ENCODE data around the gene TESK1.

The TESK1 gene, protein sequence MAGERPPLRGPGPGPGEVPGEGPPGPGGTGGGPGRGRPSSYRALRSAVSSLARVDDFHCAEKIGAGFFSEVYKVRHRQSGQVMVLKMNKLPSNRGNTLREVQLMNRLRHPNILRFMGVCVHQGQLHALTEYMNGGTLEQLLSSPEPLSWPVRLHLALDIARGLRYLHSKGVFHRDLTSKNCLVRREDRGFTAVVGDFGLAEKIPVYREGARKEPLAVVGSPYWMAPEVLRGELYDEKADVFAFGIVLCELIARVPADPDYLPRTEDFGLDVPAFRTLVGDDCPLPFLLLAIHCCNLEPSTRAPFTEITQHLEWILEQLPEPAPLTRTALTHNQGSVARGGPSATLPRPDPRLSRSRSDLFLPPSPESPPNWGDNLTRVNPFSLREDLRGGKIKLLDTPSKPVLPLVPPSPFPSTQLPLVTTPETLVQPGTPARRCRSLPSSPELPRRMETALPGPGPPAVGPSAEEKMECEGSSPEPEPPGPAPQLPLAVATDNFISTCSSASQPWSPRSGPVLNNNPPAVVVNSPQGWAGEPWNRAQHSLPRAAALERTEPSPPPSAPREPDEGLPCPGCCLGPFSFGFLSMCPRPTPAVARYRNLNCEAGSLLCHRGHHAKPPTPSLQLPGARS

DNA sequence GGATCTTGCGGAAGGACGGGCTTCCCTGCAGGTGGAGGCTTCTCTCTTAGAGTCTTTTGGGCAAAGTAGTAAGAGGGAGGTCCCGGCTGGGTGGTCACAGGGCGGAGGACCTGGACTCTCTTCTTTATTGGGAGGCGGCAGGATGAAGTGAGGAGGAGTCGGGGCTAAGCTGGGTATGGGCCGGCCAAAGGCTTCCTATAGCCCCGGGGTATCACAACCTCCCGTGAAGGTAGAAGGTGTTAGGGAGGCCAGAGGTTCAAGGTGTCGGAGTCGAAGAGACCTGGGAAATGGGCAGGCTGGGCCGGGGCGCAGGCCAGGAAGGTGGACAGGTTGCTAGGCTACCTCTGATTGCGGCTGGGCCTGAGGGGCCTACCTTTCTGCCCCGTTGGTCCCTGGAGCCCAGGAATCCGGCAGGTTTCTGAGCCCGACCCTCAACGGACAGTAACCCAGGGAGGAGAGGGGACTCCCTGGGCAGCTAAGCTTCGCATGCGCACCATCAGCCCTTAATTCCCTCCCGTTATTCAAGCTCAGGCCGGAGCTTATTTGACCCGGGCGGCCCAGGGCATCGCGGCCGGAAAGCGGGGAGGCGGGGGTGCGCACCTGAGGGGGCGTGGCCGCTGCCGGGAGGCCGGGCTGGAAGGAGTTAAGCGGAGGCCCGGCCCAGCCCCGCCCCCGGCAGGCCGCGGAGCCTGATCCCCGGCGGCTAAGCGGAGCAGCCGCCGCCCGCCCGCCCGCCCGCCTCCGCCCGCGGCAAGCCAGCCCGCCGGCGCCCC lies at the start of gene TESK1:
Gene TESK1, plus strand, starts transcription at position 685 of the 773 bp plus-strand sequence. CDS start 358 bp downstream, outside the sequence.
- DNase-seq (ENCODE audit: extremely low read depth in 1 of 2, low read depth in 1 of 2), result peak; percentile 70 to 75

DNA sequence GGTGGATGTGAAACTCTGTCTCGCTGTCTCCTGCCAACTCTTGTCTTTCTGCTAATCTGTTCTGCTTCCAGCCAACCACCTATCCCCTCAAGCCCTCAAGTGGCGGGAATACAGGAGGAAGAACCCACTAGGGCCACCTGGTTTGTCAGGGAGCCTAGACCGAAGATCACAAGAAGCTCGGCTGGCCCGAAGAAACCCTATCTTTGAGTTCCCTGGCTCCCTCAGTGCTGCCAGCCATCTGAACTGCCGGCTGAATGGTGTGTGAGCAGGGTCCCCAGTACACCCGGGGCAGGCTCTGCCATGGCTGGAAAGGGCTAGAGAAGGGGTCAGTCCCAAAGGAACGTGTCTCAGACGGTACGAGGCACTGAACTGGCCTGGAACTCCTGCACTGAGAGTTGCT lies 49.2 kb upstream of the TESK1 start:
- DNase-seq (ENCODE audit: extremely low read depth in 1 of 2, low read depth in 1 of 2), result no peak

DNA sequence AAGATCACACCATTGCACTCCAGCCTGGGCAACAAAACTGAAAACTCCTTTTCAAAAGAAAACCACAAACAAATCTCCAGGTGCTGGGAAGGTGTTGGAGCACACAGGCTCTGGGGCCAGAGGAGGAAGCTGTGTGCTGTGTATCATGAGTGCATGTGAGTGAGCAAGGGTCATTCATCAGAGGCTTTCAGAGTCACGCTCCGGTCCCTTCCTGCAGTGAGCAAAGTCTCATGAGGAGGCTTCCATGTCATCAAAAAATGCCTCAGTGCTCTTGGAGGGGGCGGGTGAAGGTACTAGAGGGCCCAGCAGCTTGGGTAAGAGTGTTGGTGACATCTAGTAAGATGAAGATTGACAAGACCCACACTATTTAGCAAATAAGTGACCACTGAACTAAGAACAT lies 48.3 kb upstream of the TESK1 start:
- DNase-seq (ENCODE audit: extremely low read depth in 1 of 2, low read depth in 1 of 2), result no peak

DNA sequence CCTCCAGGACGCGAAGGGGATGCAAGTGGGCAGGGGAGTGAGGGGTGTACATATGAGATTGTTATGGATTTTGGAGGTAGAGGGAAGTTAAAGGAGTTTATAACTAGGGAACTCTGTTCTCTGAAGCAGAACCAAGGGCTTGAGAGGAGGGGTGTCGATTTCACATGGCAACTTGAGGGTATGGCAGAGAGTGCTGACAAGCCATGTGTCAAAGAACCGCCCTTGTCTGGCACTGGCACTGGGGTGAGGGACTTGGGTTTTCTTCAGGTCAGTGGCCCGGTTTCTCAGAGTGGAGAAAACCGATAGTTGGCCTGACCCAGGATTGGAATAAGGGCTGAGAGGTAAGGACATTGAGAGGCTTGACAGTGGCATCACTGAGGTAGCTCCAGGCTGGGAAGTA lies 47.7 kb upstream of the TESK1 start:
- no peak for DNase-seq (ENCODE audit: extremely low read depth in 1 of 2, low read depth in 1 of 2)

DNA sequence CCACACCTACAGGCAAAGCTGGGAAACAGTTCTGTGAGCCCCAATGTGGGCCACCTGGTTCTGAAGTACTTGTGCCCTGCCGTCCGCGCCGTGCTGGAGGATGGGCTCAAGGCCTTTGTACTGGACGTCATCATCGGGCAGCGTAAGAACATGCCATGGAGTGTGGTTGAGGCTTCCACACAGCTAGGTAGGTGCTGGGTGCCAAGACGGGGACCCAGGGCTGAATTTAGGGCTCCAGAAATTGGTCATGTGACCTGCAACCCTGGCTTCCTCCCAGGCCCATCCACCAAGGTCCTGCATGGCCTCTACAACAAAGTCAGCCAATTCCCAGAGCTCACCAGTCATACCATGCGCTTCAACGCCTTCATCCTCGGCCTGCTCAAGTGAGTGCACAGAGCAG lies 46.9 kb upstream of the TESK1 start:
- DNase-seq (ENCODE audit: extremely low read depth in 1 of 2, low read depth in 1 of 2), result no peak

DNA sequence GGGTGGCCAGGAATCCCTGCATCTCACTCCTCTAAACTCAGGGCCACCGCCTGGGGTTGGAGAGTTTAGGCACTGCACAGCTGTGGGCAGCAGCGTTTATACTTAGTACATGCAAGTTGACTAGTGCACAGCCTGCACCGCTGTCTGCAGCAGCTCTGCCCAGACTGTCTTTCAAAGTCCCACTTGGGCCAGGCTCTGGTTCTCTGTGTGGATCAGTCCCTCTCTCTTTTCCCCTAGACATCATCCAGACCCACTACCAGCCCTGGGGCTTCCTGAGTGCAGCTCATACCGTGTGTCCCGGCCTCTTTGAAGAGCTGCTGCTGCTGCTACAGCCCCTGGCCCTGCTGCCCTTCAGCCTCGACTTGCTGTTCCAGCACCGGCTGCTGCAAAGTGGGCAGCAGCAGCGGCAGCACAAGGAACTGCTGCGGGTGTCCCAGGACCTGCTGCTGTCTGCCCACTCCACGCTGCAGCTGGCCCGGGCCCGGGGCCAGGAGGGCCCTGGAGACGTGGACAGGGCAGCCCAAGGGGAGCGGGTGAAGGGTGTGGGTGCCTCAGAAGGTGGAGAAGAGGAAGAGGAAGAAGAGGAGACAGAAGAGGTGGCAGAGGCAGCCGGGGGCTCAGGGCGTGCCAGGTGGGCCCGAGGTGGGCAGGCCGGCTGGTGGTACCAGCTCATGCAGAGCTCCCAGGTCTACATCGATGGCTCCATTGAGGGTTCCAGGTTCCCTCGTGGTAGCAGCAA lies 45.1 kb upstream of the TESK1 start:
- DNase-seq (ENCODE audit: extremely low read depth in 1 of 2, low read depth in 1 of 2), result no peak

DNA sequence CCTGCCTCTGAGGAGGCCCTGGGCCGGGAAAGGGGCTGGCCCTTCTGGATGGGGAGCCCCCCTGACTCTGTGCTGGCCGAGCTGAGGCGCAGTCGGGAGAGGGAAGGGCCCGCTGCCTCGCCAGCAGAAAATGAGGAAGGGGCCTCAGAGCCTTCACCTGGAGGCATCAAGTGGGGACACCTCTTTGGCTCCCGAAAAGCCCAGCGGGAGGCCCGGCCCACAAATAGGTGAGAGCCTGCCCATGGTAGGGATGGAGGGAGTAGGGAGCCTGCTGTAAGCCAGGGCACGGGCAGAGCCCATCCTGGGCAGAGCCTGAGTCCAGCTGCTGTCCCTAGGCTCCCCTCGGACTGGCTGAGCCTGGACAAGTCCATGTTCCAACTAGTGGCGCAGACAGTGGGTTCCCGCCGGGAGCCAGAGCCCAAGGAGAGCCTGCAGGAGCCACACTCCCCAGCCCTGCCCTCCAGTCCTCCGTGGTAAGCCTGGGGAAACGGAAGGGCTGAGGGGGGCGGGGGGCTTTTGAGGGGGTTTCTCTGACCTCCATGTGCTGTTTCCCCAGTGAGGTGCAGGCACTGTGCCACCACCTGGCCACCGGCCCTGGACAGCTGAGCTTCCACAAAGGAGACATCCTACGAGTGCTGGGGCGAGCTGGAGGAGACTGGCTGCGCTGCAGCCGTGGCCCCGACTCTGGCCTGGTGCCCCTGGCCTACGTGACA lies 44.3 kb upstream of the TESK1 start:
- no peak for DNase-seq (ENCODE audit: extremely low read depth in 1 of 2, low read depth in 1 of 2)

DNA sequence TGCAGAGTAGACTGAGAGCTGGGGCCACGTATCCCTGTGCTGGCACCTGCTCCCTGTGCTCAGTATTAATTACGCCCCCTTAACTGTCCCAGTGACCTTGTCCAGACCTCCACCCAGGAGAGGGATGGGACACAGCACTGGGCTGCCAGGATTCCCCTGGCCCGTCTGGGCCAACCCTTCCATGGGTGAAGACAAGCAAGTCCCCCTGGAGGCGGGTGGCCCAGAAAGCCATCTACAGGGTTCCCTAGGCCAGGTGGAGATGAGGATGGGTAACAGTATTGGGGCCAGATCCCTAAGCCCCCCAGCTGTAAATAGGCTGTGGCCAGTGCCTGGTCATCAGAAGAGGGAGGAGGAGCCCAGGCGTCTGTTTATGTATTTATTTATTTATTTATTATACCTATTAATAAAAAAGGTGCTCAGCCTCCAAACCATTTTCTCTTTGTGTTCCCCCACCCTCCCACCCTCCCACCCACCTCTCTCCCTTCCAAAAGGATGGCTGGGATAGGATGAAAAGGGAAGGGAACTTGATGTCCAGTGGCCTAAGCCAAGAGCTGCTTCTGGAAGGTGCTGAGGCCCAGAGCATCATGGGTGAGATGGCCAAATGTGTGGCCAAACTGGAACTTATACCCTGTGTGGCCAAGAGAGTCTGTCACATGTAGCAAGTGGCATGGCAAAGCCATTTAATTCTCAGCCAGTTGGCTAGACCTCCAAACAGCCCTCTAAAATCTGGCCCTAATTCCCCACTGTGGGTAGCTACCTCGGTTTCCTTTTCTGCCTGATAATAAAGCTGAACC lies 43.4 kb upstream of the TESK1 start:
- DNase-seq (ENCODE audit: extremely low read depth in 1 of 2, low read depth in 1 of 2), result no peak

DNA sequence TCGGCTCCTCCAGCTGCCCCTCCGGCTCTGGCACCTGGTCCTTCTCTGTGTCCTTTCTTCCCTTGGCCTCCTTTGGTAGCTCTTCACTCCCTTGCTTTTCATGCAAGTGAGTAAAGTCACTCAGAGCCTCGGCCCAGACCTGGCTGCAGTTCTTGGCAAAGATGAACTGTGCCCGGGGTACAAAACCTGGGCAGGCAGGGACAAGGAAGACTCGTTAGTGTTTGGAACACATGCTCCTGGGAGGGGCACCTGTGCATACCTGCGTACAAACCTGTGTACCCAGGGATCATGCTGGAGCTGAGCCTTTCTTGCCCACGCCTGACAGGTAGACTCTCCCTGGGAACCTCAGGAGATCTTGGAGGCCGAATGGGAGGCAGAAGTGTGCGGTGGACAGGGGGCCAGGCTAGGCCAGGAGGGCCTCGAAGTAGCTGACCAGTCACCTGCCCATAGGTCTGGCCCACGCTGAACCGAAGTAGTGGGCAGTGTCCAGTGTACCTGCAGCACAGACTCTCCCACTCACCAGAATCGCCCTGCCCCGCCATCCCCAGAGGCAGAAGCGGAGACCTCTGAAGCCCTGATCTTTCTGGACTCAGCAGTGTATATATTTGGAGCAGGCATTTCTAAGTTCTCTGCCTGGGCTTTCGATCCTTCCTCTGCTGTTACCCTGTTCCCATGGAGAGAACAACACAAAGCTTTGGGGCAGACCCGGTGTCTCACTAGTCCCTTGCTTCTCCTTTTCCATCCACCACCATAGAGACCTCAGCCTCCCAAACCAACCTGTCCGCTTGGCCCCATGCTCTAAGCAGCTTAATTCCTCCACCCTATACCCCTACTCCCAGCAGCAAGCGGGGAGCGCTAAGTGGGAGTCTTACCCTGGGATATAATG lies 41.9 kb upstream of the TESK1 start:
- DNase-seq (ENCODE audit: extremely low read depth in 1 of 2, low read depth in 1 of 2), result no peak

DNA sequence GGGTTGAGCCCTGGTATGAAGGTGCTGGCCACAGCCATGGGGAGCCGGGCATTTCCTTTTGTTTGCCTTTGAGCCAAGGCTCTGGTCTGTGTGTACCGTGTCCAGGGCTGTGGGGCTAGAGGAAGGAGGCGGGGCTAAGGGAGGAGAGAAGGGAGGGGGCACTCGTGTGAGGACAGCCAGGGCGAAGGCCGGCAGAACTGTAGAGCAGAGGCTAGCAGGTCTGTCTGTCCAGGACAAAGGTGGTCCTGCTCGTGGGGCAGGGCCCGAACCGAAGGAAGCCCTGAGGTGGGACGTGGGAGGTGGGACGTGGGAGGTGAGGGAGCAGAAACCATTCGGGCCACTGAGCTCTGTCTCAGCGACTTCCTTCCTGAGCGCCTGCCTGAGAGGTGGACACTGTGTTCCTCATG lies 41.3 kb upstream of the TESK1 start:
- no peak for DNase-seq (ENCODE audit: extremely low read depth in 1 of 2, low read depth in 1 of 2)

DNA sequence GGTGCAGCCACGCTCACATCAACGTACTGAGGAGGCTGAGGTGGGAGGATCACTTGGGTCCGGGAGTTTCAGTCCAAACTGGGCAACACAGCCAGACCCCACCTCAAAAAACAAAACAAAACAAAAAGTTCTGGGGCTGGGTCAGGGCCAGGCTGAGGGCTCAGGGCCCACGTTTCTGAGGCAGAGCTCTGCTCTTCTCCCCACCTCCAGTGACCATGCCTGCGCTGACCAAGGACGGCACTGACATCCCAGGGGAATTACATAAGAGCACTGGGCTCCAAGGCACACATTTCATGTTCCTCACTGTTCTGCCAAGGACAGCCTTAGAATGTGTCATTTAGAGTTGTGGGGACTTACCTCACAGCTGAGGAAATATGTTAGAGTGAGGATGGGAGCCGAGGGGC lies 40.4 kb upstream of the TESK1 start:
- DNase-seq (ENCODE audit: extremely low read depth in 1 of 2, low read depth in 1 of 2), result no peak

DNA sequence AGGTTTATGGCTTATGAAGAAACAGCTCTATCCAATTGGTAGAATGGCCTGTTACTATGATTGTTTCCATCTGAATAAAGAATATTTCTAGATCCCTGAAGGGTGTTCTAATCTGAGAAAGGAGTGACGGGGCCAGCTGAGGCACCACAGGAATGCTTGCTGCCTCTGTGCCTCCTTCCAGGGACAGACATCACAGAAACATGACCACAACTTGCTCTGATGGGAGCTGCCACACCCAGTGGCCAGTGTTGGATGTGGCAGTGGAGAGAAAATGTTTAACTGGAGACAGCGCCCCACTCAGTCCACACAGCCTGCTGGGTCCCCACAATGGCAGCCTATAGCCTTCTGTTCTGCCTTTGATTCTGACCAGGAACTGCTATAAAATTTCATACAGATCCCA lies 38.6 kb upstream of the TESK1 start:
- DNase-seq (ENCODE audit: extremely low read depth in 1 of 2, low read depth in 1 of 2), result no peak

DNA sequence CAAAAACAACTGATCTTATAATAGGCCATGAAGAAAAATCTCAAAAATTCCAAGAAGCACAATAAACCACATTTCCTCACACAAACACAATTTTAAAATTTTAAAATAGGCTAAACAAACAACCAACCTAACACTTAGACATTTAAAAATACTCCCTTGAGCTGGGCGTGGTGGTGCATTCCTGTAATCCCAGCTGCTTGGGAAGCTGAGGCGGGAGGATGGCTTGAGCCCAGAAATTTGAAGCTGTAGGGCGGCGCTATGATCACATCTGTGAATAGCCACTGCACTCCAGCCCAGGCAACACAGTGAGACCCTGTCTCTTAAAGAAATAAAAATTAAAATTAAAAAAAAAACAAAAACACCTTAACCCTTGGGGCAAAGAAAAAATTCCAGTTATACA lies 36.9 kb upstream of the TESK1 start:
- DNase-seq (ENCODE audit: extremely low read depth in 1 of 2, low read depth in 1 of 2), result no peak

DNA sequence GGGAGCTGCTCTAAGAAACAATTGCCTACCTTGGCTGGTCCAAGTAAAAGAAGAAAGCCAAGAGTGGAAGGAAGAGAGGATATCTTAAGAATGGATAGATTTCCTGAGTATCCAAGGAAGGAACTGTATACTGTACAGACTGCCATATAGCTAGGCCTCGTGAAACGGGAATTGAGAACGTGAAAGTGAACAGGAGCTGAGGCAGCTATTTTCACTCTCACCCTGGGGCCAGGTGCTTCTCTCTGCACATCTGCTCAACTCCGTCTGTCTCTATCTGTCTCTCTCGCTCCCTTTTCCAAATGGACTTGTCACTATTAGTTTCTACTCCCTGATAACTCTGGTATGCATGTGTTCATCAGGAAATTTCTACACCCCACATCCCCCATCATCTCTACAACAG lies 35.9 kb upstream of the TESK1 start:
- DNase-seq (ENCODE audit: extremely low read depth in 1 of 2, low read depth in 1 of 2), result no peak

DNA sequence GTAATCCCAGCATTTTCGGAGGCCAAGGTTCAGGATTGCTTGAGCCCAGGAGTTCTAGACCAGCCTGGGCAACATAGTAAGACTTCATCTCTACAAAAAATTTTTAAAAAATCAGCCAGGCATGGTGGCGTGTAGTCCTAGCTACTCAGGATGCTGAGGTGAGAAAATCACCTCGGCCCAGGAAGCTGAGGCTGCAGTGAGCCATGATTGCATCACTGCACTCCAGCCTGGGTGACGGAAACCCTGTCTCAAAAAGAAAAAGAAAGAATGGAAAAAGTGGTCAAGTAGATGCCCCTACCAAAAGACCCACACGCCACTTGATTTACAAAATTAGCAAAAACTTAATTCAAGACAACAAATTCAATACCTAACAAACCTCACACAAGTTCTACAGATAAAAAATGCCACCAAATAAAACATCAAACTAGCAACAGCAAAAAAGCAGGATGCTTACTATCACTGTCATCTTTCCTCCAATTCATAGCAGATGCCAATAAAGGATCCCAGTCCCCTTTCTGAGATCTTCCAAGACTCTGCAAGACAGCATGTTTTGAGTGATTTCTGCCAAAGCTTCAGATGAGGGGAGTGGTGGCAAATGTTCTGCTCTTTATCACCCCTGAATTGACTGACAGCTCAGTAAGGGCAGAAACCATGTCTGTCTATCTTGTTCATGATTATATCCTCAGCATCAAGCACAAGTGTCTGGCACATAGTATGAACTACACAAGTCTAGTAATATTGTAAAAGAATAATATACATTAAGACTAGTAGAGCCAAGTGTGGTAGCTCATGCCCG lies 34.2 kb upstream of the TESK1 start:
- peak; percentile 33 to 57 for DNase-seq (ENCODE audit: extremely low read depth in 1 of 2, low read depth in 1 of 2)

DNA sequence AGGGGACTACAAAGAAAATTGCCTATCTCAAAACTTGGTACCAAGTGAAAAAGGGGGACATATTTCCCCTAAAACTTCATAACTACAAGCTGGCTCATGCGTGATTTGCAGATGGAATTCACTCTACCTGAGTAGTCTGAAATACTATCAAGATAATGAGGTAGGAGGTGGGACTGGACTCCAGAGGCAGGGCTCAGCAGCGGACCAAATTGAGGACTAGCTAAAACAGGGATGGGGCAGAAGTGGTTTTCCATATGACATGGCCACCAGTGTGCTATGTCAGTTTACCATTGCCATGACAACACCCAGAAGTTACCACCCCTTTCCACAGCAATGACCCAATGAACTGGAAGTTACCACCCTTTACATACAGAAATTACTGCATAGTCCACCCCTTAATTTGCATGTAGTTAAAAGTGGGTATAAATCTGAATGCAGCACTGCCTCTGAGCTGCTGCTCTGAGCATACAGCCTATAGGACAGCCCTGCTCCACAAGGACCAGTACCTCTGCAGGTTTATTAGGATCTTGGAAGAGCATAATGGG lies 30.4 kb upstream of the TESK1 start:
- no peak for DNase-seq (ENCODE audit: extremely low read depth in 1 of 2, low read depth in 1 of 2)

DNA sequence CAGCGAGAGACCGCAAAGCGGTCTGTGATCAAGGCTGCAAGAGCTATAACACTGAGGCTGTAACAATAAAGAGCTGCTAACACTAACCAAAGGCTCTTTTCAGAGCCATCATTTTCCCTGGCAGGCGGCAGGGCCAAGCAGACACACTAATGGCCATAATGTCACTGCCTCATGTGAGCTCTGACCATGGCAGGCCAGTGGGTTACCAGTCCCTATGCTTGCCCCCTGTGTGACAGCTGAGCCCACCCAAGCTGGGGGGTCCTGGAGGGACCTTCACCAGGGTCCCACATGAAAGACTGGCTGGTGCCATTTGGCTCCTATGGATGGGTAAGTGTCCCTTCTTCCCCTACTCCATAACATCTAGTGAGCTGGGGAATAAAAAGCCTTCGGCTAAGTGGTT lies 29.6 kb upstream of the TESK1 start:
- DNase-seq (ENCODE audit: extremely low read depth in 1 of 2, low read depth in 1 of 2), result no peak

DNA sequence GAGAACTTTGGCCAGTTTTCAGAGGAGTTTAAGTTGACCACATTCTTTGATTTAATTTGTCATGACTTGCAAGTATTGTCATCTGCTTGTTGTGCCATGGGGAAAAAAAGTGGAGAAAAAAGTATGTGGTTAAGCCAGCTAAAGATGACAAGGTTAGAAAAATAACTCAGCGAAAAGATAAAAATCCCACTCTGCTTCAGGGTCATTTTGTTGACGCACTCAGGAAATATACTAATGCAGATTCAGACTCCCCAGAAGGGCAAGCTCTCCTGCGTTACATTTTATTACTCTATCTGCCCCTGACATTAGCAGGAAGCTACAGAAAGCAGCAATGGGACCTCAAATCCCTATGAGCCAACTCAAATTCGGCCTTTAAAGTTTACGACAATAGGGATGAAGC lies 27.6 kb upstream of the TESK1 start:
- DNase-seq (ENCODE audit: extremely low read depth in 1 of 2, low read depth in 1 of 2), result no peak

Measured in stimulated activated CD8-positive, alpha-beta memory T cell treated with anti-CD3 and anti-CD28 coated beads, Interleukin-7, amount 100 ng/mL, for 48 hours (primary cell).